Endodermal cell (in vitro differentiated cells): ENCODE data around the gene ABLIM3. TPM values are rescaled to one million over a fixed set of nuclear protein-coding genes. Genes with fewer than 3 reads are reported as not detected.

ENCODE experiments used
- DNase-seq: peaks from one replicate; pipeline ENCODE4 v3.0.0-alpha.2; 2017
- H3K27ac ChIP-seq: 2 replicates; pipeline ENCODE4 v1.5.1; 2013; ENCODE audit warnings: mild to moderate bottlenecking, low read depth, low read length, moderate library complexity
- H3K27me3 ChIP-seq: 2 replicates; pipeline ENCODE4 v1.6.1; 2013; ENCODE audit warnings: mild to moderate bottlenecking, low read length, moderate library complexity; ENCODE audit not compliant: insufficient read depth, control insufficient read depth, poor library complexity, severe bottlenecking
- H3K36me3 ChIP-seq: 2 replicates; pipeline ENCODE4 v1.7.0; 2013; ENCODE audit warnings: mild to moderate bottlenecking, low read length, moderate library complexity; ENCODE audit not compliant: control insufficient read depth, insufficient read depth
- H3K4me1 ChIP-seq: one replicate; pipeline ENCODE4 v1.7.0; 2013; ENCODE audit warnings: low read length; ENCODE audit not compliant: control insufficient read depth, insufficient read depth
- H3K4me3 ChIP-seq: 2 replicates; pipeline ENCODE4 v1.5.1; 2013; ENCODE audit warnings: mild to moderate bottlenecking, low read length, moderate library complexity
- H3K9ac ChIP-seq: 2 replicates; pipeline ENCODE4 v1.6.1; 2013; ENCODE audit warnings: mild to moderate bottlenecking, low read length, moderate library complexity; ENCODE audit not compliant: poor library complexity, severe bottlenecking; ENCODE audit errors: extremely low read depth
- H3K9me3 ChIP-seq: 2 replicates; pipeline ENCODE4 v1.6.1; 2013; ENCODE audit warnings: mild to moderate bottlenecking, low read length, moderate library complexity; ENCODE audit not compliant: control insufficient read depth
- H3K27ac Mint-ChIP-seq: 2 replicates; pipeline ENCODE4 v1.8.0; 2020; ENCODE audit warnings: mixed read lengths
- H3K27me3 Mint-ChIP-seq: 2 replicates; pipeline ENCODE4 v1.8.0; 2021; ENCODE audit warnings: mild to moderate bottlenecking, mixed read lengths; ENCODE audit not compliant: insufficient read depth
- H3K36me3 Mint-ChIP-seq: 2 replicates; pipeline ENCODE4 v1.8.0; 2020; ENCODE audit warnings: low read depth, mixed read lengths
- H3K4me1 Mint-ChIP-seq: 2 replicates; pipeline ENCODE4 v1.8.0; 2020; ENCODE audit warnings: mixed read lengths
- H3K4me3 Mint-ChIP-seq: 2 replicates; pipeline ENCODE4 v1.8.0; 2020; ENCODE audit warnings: mild to moderate bottlenecking, moderate library complexity, mixed read lengths
- H3K9me3 Mint-ChIP-seq: 2 replicates; pipeline ENCODE4 v1.8.0; 2020; ENCODE audit warnings: mild to moderate bottlenecking, mixed read lengths
- WGBS, 2 experiments: methylation state at CpG; one replicate each; pipeline versions ENCODE4 v1.1.5 to v1.1.7; 2013; ENCODE audit warnings: missing lambda C conversion rate in 2 of 2, mixed read lengths in 1 of 2; ENCODE audit not compliant: insufficient coverage in 1 of 2, insufficient read length in 1 of 2; 5-methylcytosine and 5-hydroxymethylcytosine counted together
- total RNA-seq, 2 donors: library from RNA; stranded (reverse); fragmentation: NEBNext Ultra II Directional in 1 of 2; extraction: Animal tissue kit (Norgen Biotek cat#: 25700) in 1 of 2; gene quantifications; 2 replicates in 1 of 2; 3 replicates in 1 of 2; pipeline ENCODE4 v1.2.1, GENCODE V29; 2021
- TF ChIP-seq, protein P1 (sequence below): fragments of 200-600 bp; sonication (generic); conservative IDR thresholded peaks from 2 replicates; pipeline ENCODE4 v1.5.0; 2021; ENCODE audit warnings: antibody characterized with exemption, mild to moderate bottlenecking

ABLIM3 gene
- total RNA-seq, 2 donors from 2014 or later: 0.24 to 0.66 TPM

DNA sequence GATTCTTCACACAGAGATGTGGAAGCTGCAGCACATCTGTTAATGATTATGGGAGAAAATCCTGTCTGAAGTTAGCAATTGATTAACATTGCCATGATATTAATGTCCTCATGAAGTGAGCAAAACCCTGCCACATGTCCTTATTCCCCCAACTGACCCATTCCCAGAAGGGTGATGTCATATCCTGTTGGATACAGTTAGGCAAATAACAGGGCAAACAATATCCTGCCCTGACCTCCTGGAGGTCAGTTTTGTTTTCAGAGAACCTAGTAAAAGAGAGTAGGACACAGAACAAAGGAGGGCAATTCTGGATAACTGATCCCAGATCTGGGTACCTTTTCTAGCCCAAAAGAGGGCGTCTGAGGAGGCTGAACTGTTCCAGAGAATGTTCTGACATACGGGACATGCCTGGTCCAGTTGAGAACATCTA is 11.0 kb downstream of the ABLIM3 start:
- DNase-seq: no peak
- no peak overlapping the region for H3K4me3 ChIP-seq
- Mint-ChIP-seq H3K27ac (no peak overlapping the region), H3K9me3 (no peaks in the 10 kb centered on the region), H3K4me1 (peaks cover 12% of the 10 kb centered on the region), H3K4me3 (no peak overlapping the region), H3K27me3 (peaks cover 5% of the 10 kb centered on the region), H3K36me3 (no peaks in the 10 kb centered on the region)
- no peaks in the 10 kb centered on the region for H3K36me3 ChIP-seq
- no peak overlapping the region for H3K27ac ChIP-seq
- no peaks in the 10 kb centered on the region for H3K27me3 ChIP-seq
- 76 to 94% methylated on average over 2 of the region's 2 CpGs for WGBS, 2 experiments
- H3K9me3 ChIP-seq: no peaks in the 10 kb centered on the region
- no peaks in the 10 kb centered on the region for H3K4me1 ChIP-seq
- H3K9ac ChIP-seq: no peak overlapping the region
- TF ChIP-seq, protein P1, sequence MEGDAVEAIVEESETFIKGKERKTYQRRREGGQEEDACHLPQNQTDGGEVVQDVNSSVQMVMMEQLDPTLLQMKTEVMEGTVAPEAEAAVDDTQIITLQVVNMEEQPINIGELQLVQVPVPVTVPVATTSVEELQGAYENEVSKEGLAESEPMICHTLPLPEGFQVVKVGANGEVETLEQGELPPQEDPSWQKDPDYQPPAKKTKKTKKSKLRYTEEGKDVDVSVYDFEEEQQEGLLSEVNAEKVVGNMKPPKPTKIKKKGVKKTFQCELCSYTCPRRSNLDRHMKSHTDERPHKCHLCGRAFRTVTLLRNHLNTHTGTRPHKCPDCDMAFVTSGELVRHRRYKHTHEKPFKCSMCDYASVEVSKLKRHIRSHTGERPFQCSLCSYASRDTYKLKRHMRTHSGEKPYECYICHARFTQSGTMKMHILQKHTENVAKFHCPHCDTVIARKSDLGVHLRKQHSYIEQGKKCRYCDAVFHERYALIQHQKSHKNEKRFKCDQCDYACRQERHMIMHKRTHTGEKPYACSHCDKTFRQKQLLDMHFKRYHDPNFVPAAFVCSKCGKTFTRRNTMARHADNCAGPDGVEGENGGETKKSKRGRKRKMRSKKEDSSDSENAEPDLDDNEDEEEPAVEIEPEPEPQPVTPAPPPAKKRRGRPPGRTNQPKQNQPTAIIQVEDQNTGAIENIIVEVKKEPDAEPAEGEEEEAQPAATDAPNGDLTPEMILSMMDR: no peak

DNA sequence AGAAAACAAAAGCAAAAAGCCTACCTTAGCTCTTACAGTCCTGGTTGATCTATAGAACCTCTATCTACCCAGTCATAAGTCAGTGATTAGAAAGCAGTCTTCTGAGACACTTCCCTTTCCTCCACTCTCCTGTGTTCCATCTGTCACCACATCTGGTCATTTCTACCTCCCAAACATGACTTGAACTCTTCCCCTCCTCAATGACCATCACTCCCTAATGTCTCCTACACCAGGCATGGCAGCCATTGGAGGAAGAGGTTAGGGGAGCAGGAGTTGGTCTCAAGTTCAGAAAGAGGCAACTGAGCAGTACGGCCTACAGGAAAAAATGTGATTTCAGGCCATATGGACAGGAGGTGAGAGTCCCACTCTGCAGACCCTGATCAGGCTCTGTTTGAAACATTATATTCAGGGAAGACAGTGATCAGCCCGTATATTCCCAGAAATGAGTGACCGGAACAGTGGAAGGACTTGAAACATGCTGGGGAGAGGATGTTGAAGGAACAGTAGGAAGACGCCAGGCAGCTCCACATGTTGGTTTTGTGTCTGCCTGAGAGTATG is 12.0 kb downstream of the ABLIM3 start:
- no peak overlapping the region for H3K4me3 ChIP-seq
- H3K4me1 ChIP-seq: no peaks in the 10 kb centered on the region
- Mint-ChIP-seq H3K27me3 (peaks cover 5% of the 10 kb centered on the region), H3K27ac (no peak overlapping the region), H3K9me3 (no peaks in the 10 kb centered on the region), H3K36me3 (no peaks in the 10 kb centered on the region), H3K4me3 (no peak overlapping the region), H3K4me1 (peaks cover 12% of the 10 kb centered on the region)
- no peaks in the 10 kb centered on the region for H3K36me3 ChIP-seq
- no peak overlapping the region for H3K27ac ChIP-seq
- H3K9me3 ChIP-seq: no peaks in the 10 kb centered on the region
- 94 to 100% methylated on average over 4 of the region's 4 CpGs for WGBS, 2 experiments
- no peak for DNase-seq
- no peak overlapping the region for H3K9ac ChIP-seq
- H3K27me3 ChIP-seq: no peaks in the 10 kb centered on the region
- TF ChIP-seq, protein P1: no peak

DNA sequence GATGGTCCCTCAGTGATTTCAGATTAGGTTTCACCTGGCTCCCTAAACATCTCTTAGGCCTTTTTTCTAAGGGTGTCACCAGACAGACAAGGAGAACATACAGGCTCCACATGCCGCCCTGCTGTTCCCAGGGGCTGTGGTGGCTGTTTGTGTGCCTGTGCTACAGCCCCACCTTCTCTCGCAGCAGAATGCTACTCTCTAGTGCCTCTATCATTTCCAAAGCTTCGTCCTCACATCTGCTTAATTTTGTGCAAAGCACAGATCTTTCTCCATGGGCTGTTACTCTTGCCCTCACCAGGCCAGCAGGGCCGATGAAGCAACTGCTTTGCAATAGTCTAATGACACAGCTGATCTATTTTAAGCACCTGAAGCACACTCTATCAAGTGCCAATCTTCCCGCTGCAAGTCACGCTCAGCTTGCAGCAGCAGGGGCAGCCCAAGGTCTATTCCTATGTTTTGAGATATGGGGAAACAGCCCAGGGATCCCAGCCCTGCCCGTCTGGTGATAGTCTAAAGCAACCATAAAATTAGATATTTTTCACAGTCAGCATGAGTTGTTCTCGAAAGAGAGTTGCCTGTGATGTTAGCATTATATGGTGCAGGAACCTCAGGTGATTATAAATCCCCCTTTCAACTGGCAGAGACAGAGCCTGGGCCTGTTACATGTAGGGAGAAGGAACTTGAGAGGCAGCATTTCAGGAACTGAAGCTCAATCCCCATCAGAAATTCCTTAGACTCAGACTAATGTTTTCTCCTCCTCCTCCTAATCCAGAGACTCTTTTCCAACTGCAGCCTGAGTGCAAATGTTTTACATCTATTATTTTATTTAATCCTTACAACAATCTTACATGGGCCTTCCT is 12.7 kb downstream of the ABLIM3 start:
- no peak overlapping the region for H3K27ac Mint-ChIP-seq
- no peak overlapping the region for H3K4me3 Mint-ChIP-seq
- H3K36me3 Mint-ChIP-seq: no peaks in the 10 kb centered on the region
- Histone ChIP-seq H3K4me3 (no peak overlapping the region), H3K9ac (no peak overlapping the region), H3K9me3 (no peaks in the 10 kb centered on the region), H3K36me3 (no peaks in the 10 kb centered on the region), H3K27ac (no peak overlapping the region), H3K27me3 (no peaks in the 10 kb centered on the region), H3K4me1 (no peaks in the 10 kb centered on the region)
- TF ChIP-seq, protein P1: no peak
- peaks cover 12% of the 10 kb centered on the region for H3K4me1 Mint-ChIP-seq
- DNase-seq: no peak
- WGBS, 2 experiments: 86 to 95% methylated on average over 7 to 8 of the region's 8 CpGs
- peaks cover 5% of the 10 kb centered on the region for H3K27me3 Mint-ChIP-seq
- no peaks in the 10 kb centered on the region for H3K9me3 Mint-ChIP-seq
